ENCODE results near the gene CELF5.

DNA sequence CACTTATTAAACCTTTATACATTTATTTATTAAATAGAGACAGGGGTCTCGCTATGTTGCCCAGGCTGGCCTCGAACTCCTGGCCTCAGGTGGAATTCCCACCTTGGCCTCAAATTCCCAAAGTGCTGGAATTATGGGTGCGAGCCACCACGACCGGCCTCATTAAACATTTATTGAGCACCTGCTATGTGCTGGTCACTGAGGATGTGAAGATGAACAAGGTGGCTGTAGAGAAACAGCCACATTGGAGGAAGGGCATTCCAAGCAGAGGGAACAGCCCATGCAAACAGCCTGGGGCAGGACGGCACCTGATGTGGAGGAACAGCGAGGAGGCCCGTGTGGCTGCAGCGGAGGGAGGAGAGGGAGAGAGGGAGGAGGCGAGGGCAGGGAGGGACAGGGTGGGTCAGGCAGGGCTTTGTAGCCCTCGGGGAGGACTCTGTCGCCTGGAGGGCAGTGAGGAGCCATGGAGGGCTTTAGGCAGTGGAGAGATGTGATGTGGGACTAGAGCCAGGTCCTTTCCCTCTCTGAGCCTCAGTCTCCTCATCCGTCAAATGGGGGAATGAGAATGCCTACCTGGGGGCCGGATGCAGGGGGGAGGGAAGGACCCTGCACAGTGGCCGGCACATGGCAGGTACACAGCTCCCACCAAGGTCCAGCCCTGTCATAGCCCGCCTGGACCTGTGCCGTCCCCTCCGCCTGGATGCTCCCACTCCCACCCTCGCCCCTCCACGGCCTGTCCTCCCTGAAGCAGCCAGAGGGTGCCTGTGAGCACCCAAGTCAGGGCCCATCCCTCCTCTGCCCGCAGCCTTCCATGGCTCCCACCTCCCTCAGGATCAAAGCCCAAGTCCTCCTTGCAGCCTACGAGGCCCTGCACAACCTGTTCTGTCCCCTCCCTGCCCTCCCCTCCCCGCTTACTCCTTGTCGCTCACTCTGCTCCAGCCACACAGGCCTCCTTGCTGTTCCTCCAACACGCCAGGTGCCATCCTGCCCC is 120.4 kb downstream of the CELF5 start:
- TF ChIP-seq POLR2A (IDR thresholded peaks at IDR 0.05; ENCODE audit: low read depth, low read length) (no peak), POLR2AphosphoS5 (IDR thresholded peaks at IDR 0.05; ENCODE audit: low read depth, low read length) (no peak)
